ENCODE data around the gene DNAH7. TPM values are rescaled to one million over a fixed set of nuclear protein-coding genes. Genes with fewer than 3 reads are reported as not detected.

DNAH7 gene
- total and polyA plus RNA-seq, 2 donors (not counting 1 experiment from before 2014, with no cell fraction given), result 0.01 to 0.05 TPM

GRCh38 chr2:195824478-195824877 lies 244.2 kb downstream of the DNAH7 start:
- POLR2A ChIA-PET, result no interaction called here
- DNase-seq (no peak), ATAC-seq (ENCODE audit: low read depth) (no peak)
- Histone ChIP-seq H3K4me2 (replicated peaks; ENCODE audit: low read depth, low read length, poor library complexity, severe bottlenecking) (no peak overlapping the region), H3K9ac (ENCODE audit: low read length) (no peak overlapping the region), H3K27ac (ENCODE audit: low read length in 2 of 2) (no peak overlapping the region), H3K9me3 (ENCODE audit: control extremely low read depth in 1 of 3, control insufficient read depth in 2 of 3, insufficient read depth in 1 of 3, low read length in 2 of 3) (no peaks in the 10 kb centered on the region), H4K20me1 (ENCODE audit: control insufficient read depth, insufficient read depth, low read length, poor library complexity, severe bottlenecking) (no peaks in the 10 kb centered on the region), H3K36me3 (replicated peaks in 1 of 2; ENCODE audit: control extremely low read depth in 1 of 2, control insufficient read depth in 1 of 2, extremely low read depth in 1 of 2, insufficient read depth in 2 of 2, low read length in 1 of 2) (no peaks in the 10 kb centered on the region), H3K4me1 (ENCODE audit: control insufficient read depth in 2 of 2, insufficient read depth in 2 of 2, low read length in 2 of 2) (no peaks in the 10 kb centered on the region), H3K79me2 (ENCODE audit: control insufficient read depth, insufficient read depth, low read length) (no peaks in the 10 kb centered on the region), H2AFZ (ENCODE audit: insufficient read depth, low read depth, low read length, poor library complexity, severe bottlenecking) (no peak overlapping the region), H3K27me3 (replicated peaks in 1 of 4; ENCODE audit: control extremely low read depth in 1 of 4, control insufficient read depth in 3 of 4, insufficient read depth in 4 of 4, low read length in 3 of 4) (no peaks in the 10 kb centered on the region), H3K4me3 (ENCODE audit: control extremely low read depth in 1 of 5, extremely low read depth in 1 of 5, insufficient read depth in 1 of 5, low read depth in 2 of 5, low read length in 4 of 5) (no peak overlapping the region)
- Mint-ChIP-seq H3K9me3 (ENCODE audit: insufficient read depth) (no peaks in the 10 kb centered on the region), H3K4me1 (no peaks in the 10 kb centered on the region), H3K27ac (no peak overlapping the region), H3K27me3 (peaks cover 6% of the 10 kb centered on the region), H3K4me3 (no peak overlapping the region)
- no peak for TF ChIP-seq EZH2 (IDR thresholded peaks at IDR 0.05; ENCODE audit: borderline replicate concordance, insufficient read depth, low read depth, low read length, poor library complexity, severe bottlenecking)
- no peak for TF ChIP-seq CTCF (IDR thresholded peaks at IDR 0.05)
- intact Hi-C loops (cut with micrococcal nuclease), result no loop called here
- WGBS (ENCODE audit: insufficient coverage), result no CpG with 5 or more reads among the region's 2 CpGs
- CTCF ChIA-PET, result no interaction called here

GRCh38 chr2:195823206-195823605 lies 245.4 kb downstream of the DNAH7 start:
- POLR2A ChIA-PET, result no interaction called here
- CTCF ChIA-PET, result no interaction called here
- intact Hi-C loops (cut with micrococcal nuclease), result no loop called here

More at GRCh38 chr2:195823206-195823605, 245.4 kb downstream of the DNAH7 start:
- Histone ChIP-seq H3K36me3 (replicated peaks in 1 of 2; ENCODE audit: control extremely low read depth in 1 of 2, control insufficient read depth in 1 of 2, extremely low read depth in 1 of 2, insufficient read depth in 2 of 2, low read length in 1 of 2) (no peaks in the 10 kb centered on the region), H3K4me1 (ENCODE audit: control insufficient read depth in 2 of 2, insufficient read depth in 2 of 2, low read length in 2 of 2) (no peaks in the 10 kb centered on the region), H3K4me2 (replicated peaks; ENCODE audit: low read depth, low read length, poor library complexity, severe bottlenecking) (no peak overlapping the region), H3K27me3 (replicated peaks in 1 of 4; ENCODE audit: control extremely low read depth in 1 of 4, control insufficient read depth in 3 of 4, insufficient read depth in 4 of 4, low read length in 3 of 4) (no peaks in the 10 kb centered on the region), H4K20me1 (ENCODE audit: control insufficient read depth, insufficient read depth, low read length, poor library complexity, severe bottlenecking) (no peaks in the 10 kb centered on the region), H3K4me3 (ENCODE audit: control extremely low read depth in 1 of 5, extremely low read depth in 1 of 5, insufficient read depth in 1 of 5, low read depth in 2 of 5, low read length in 4 of 5) (no peak overlapping the region), H3K9ac (ENCODE audit: low read length) (no peak overlapping the region), H3K9me3 (ENCODE audit: control extremely low read depth in 1 of 3, control insufficient read depth in 2 of 3, insufficient read depth in 1 of 3, low read length in 2 of 3) (no peaks in the 10 kb centered on the region), H2AFZ (ENCODE audit: insufficient read depth, low read depth, low read length, poor library complexity, severe bottlenecking) (no peak overlapping the region), H3K27ac (ENCODE audit: low read length in 2 of 2) (no peak overlapping the region), H3K79me2 (ENCODE audit: control insufficient read depth, insufficient read depth, low read length) (no peaks in the 10 kb centered on the region)
- H3K27me3 Mint-ChIP-seq, result peaks cover 7% of the 10 kb centered on the region
- H3K4me1 Mint-ChIP-seq, result no peaks in the 10 kb centered on the region
- no CpG with 5 or more reads among the region's 3 CpGs for WGBS (ENCODE audit: insufficient coverage)
- H3K4me3 Mint-ChIP-seq, result no peak overlapping the region
- no peaks in the 10 kb centered on the region for H3K9me3 Mint-ChIP-seq (ENCODE audit: insufficient read depth)
- TF ChIP-seq EZH2 (IDR thresholded peaks at IDR 0.05; ENCODE audit: borderline replicate concordance, insufficient read depth, low read depth, low read length, poor library complexity, severe bottlenecking), result no peak
- TF ChIP-seq CTCF (IDR thresholded peaks at IDR 0.05), result no peak
- ATAC-seq (ENCODE audit: low read depth) (no peak), DNase-seq (no peak)
- no peak overlapping the region for H3K27ac Mint-ChIP-seq
